ENCODE measurements around the gene GCM1.

The GCM1 gene, protein sequence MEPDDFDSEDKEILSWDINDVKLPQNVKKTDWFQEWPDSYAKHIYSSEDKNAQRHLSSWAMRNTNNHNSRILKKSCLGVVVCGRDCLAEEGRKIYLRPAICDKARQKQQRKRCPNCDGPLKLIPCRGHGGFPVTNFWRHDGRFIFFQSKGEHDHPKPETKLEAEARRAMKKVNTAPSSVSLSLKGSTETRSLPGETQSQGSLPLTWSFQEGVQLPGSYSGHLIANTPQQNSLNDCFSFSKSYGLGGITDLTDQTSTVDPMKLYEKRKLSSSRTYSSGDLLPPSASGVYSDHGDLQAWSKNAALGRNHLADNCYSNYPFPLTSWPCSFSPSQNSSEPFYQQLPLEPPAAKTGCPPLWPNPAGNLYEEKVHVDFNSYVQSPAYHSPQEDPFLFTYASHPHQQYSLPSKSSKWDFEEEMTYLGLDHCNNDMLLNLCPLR

DNA sequence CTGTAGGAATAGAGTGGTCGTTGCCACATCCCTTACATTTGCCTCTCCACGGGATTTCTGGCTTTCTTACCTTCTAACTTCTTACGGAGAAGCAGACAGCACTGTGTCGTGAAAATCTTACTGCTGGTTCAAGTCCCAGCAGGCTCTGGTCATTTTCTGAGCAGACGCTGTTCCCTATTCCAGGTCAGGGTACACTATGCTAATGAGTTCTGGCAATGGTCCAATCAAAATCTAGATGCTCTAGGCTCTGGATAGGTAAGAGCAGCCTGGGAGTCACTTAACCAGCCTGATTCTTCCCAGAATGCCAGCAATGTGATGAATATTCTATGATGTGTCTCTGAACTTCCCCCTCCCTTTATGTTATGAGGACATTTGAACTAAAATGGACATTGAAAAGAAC, at the start of gene GCM1:
Gene GCM1 (minus strand): TSS at position 158 of the 400 bp plus-strand sequence. CDS start 3,209 bp downstream, outside the sequence.
- TF ChIP-seq, protein P1, sequence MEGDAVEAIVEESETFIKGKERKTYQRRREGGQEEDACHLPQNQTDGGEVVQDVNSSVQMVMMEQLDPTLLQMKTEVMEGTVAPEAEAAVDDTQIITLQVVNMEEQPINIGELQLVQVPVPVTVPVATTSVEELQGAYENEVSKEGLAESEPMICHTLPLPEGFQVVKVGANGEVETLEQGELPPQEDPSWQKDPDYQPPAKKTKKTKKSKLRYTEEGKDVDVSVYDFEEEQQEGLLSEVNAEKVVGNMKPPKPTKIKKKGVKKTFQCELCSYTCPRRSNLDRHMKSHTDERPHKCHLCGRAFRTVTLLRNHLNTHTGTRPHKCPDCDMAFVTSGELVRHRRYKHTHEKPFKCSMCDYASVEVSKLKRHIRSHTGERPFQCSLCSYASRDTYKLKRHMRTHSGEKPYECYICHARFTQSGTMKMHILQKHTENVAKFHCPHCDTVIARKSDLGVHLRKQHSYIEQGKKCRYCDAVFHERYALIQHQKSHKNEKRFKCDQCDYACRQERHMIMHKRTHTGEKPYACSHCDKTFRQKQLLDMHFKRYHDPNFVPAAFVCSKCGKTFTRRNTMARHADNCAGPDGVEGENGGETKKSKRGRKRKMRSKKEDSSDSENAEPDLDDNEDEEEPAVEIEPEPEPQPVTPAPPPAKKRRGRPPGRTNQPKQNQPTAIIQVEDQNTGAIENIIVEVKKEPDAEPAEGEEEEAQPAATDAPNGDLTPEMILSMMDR (conservative IDR thresholded peaks at IDR 0.05; ENCODE audit: control insufficient read depth, insufficient read depth, low read depth, low read length): no peak
- DNase-seq (ENCODE audit: low read depth): no peak
- no peak within 1 kb of the TSS for H3K4me3 ChIP-seq (ENCODE audit: control insufficient read depth, low read depth, low read length)

DNA sequence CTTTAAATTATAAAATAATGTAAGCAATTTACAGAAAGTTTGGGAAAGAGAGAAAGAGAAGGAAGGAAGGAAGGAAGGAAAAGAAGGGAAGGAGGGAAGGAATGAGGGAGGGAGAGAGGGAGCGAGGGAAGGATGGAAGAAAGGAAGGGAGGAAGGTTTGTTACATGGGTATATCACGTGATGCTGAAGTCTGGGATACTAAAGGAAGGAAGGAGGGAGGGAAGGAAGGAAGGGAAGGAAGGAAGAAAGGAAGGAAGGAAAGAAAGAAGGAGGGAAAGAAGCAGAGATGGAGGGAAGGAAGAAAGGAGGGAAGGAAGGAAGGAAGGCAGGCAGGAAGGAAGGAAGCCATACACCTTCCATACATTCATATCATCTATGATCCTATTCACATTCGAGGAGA, 48.9 kb upstream of the GCM1 start:
- TF ChIP-seq, protein P1 (conservative IDR thresholded peaks at IDR 0.05; ENCODE audit: control insufficient read depth, insufficient read depth, low read depth, low read length): no peak
- H3K4me3 ChIP-seq (ENCODE audit: control insufficient read depth, low read depth, low read length): no peak overlapping the region
- DNase-seq (ENCODE audit: low read depth): no peak

DNA sequence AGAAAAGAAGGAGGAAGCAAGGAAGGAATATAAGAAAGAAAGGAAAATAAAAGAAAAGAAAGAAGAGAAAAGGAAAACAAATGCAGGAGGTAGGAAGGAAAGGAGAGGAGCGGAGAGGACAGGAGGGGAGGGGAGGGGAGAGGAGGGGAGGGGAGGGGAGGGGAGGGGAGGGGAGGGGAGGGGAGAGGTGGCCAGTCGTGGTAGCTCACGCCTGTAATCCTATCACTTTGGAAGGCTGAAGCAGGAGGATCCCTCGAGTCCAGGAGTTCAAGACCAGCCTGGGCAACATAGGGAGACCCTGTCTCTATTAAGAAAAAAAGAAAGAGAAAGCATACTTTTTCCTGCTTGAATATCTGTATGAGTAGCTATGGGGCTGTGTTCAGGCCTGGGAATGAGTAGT, 46.4 kb upstream of the GCM1 start:
- DNase-seq (ENCODE audit: low read depth): no peak
- H3K4me3 ChIP-seq (ENCODE audit: control insufficient read depth, low read depth, low read length): no peak overlapping the region
- TF ChIP-seq, protein P1 (conservative IDR thresholded peaks at IDR 0.05; ENCODE audit: control insufficient read depth, insufficient read depth, low read depth, low read length): no peak

DNA sequence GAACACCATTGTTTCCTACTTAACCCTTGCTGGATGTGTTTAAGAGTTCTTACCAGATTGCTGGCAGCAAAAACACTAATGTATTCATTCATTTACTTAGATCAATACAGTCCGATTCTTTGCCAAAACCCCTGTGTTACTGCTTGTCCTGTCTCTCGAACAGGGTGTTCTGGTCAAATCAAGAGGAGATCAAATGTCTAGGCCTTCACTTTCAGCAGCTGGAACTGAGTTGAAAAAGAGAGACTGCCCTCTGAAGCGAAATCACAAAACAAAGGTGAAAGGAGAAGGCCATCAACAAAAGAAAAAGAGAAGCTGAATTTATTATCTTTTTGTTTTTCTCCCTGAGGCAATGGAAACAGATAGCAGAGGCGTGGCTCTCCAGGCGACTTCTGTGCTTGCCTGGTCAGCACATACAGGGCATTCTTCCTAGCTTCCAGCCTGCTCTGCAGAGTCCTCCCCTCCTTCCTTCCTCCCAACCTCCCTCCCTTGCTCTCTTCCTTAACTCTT, 44.1 kb upstream of the GCM1 start:
- H3K4me3 ChIP-seq (ENCODE audit: control insufficient read depth, low read depth, low read length): no peak overlapping the region
- DNase-seq (ENCODE audit: low read depth): no peak
- TF ChIP-seq, protein P1 (conservative IDR thresholded peaks at IDR 0.05; ENCODE audit: control insufficient read depth, insufficient read depth, low read depth, low read length): no peak

DNA sequence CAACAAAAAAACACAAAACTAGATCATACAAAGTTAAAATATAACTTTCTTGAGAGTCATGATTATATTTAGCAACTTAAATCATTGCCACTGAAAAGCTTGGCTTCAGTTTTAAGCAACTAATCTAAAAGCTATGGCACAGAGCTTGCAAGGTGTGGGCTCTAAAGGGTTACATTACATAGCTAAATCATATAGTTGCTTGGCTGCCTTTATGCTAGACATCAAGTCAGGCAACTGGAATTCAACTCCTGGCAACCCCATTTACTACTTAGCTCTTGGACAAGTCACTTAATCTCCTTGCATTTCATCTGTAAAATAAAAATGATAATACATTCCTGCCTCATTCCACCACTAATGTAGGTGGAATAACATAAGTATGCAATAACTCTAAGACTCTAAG, 40.9 kb upstream of the GCM1 start:
- H3K4me3 ChIP-seq (ENCODE audit: control insufficient read depth, low read depth, low read length): no peak overlapping the region
- DNase-seq (ENCODE audit: low read depth): peak; percentile 12
- TF ChIP-seq, protein P1 (conservative IDR thresholded peaks at IDR 0.05; ENCODE audit: control insufficient read depth, insufficient read depth, low read depth, low read length): no peak

DNA sequence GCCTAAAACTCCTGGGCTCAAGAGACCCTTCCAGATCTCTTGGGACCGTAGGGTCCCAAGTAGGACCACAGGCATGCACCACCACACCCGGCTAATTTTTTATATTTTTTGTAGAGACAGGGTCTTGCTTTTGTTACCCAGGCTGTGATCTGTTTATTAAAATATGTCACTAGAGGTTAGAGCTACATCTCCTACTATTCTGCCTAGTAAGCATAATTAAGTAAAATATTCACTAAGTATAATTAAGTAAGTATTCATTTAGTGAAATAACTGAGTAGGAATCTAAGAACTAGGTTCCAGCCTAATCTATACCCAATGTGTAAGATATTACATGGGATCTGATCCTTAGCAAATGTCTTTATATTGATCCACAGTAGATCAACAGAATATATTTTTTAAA, 40.2 kb upstream of the GCM1 start:
- no peak overlapping the region for H3K4me3 ChIP-seq (ENCODE audit: control insufficient read depth, low read depth, low read length)
- TF ChIP-seq, protein P1 (conservative IDR thresholded peaks at IDR 0.05; ENCODE audit: control insufficient read depth, insufficient read depth, low read depth, low read length): no peak
- no peak for DNase-seq (ENCODE audit: low read depth)
